H7 (cell line): ENCODE results near the gene TOR1A. TPM values are rescaled to one million over a fixed set of nuclear protein-coding genes. Genes with fewer than 3 reads are reported as not detected.

Experiments used
- DNase-seq: peaks from one replicate; pipeline ENCODE4 v3.0.0; 2012
- H3K27me3 ChIP-seq: 2 replicates; pipeline ENCODE4 v1.6.0; 2011; ENCODE audit warnings: mild to moderate bottlenecking, low read length; ENCODE audit not compliant: control insufficient read depth, insufficient read depth
- H3K36me3 ChIP-seq: replicated peaks from 2 replicates; pipeline ENCODE4 v1.5.1; 2011; ENCODE audit warnings: low read length; ENCODE audit not compliant: control insufficient read depth, insufficient read depth
- H3K4me3 ChIP-seq: 2 replicates; pipeline ENCODE4 v1.5.1; 2011; ENCODE audit warnings: low read depth, mild to moderate bottlenecking, control low read depth, low read length, moderate library complexity; ENCODE audit not compliant: insufficient read depth
- total RNA-seq: library from RNA; depleted of rRNA; stranded (reverse); fragments of >200 nt; shearing (Covaris generic); gene quantifications from 2 replicates; pipeline ENCODE4 v1.2.3, GENCODE V29; 2014; rRNA removed

Gene TOR1A
- 22.9 and 27.1 TPM in 2 replicates for total RNA-seq

DNA sequence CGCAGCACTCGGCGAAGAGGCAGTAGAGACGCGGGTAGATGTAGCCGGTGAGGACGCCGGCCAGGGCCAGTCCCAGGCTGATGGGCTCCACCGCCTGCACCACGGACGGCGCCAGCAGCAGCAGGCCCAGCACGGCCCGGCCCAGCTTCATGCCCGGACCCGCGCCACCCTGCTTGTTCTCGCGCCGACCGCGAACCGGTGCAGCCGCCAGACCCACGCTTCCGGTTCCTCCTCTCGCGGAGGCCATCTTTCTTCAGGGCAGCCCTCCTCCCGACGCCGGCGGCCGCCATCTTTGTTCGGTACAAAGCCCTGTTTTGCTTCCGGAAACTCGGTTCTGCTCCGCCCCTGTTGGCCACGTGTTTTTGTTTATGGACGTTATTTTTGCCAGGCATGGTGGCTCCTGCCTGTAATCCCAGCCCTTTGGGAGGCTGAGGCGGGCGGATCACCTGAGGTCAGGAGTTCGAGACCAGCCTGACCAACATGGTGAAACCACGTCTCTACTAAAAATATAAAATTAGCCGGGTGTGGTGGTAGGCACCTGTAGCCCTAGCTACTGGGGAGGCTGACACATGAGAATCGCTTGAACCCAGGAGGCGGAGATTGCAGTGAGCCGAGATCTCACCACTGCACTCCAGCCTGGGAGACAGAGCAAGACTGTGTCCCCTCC is at the start of gene TOR1A:
TOR1A (minus strand) TSS at position 202 of the 667 bp plus-strand sequence; CDS start at position 151, 51 bp downstream.
- peak; percentile 96 for DNase-seq
- no peaks in the 10 kb centered on the region for H3K27me3 ChIP-seq

DNA sequence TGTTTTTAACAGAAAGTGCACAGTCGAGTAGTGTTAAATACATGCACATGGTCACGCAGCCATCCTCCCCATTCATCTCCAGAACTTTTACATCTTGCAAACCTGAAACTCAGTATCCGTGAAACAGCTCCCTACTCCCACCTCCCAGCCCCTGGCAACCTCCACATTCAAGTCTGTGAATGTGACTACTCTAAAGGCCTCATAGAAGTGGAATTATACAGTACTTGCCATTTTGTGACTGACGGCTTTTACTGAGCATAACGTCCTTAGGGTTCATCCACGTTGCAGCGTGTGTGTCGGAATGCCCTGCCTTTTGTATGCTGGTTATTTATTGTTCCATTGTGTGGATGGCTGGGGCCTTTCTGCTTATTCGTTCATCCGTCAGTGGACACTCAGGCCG is 47.1 kb upstream of the TOR1A start:
- no peak for DNase-seq

More for the DNA sequence above, at the start of gene TOR1A:
- H3K4me3 ChIP-seq, result peak within 1 kb of the TSS; percentile 95
- peaks cover 25% of the 10 kb centered on the region for H3K36me3 ChIP-seq

GRCh38 chr9:129869585-129870501 is 45.9 kb upstream of the TOR1A start:
- H3K27me3 ChIP-seq, result no peaks in the 10 kb centered on the region
- DNase-seq, result no peak
- H3K4me3 ChIP-seq, result no peak overlapping the region
- H3K36me3 ChIP-seq, result no peaks in the 10 kb centered on the region; the same call in 1 of the 2 replicates

More for the DNA sequence above, 47.1 kb upstream of the TOR1A start:
- no peak overlapping the region for H3K4me3 ChIP-seq
- no peaks in the 10 kb centered on the region; the same call in 1 of the 2 replicates for H3K36me3 ChIP-seq
- H3K27me3 ChIP-seq, result no peaks in the 10 kb centered on the region

- no peak overlapping the region for H3K4me3 ChIP-seq
- no peak for DNase-seq
These were observed 45.0 kb upstream of the TOR1A start for GRCh38 chr9:129868872-129869486.

GRCh38 chr9:129868023-129868871 is 44.3 kb upstream of the TOR1A start:
- Histone ChIP-seq H3K4me3 (no peak overlapping the region), H3K27me3 (no peaks in the 10 kb centered on the region), H3K36me3 (no peaks in the 10 kb centered on the region; the same call in 1 of the 2 replicates)
- DNase-seq, result no peak

More at GRCh38 chr9:129868872-129869486, 45.0 kb upstream of the TOR1A start:
- Histone ChIP-seq H3K36me3 (no peaks in the 10 kb centered on the region; the same call in 1 of the 2 replicates), H3K27me3 (no peaks in the 10 kb centered on the region)

DNA sequence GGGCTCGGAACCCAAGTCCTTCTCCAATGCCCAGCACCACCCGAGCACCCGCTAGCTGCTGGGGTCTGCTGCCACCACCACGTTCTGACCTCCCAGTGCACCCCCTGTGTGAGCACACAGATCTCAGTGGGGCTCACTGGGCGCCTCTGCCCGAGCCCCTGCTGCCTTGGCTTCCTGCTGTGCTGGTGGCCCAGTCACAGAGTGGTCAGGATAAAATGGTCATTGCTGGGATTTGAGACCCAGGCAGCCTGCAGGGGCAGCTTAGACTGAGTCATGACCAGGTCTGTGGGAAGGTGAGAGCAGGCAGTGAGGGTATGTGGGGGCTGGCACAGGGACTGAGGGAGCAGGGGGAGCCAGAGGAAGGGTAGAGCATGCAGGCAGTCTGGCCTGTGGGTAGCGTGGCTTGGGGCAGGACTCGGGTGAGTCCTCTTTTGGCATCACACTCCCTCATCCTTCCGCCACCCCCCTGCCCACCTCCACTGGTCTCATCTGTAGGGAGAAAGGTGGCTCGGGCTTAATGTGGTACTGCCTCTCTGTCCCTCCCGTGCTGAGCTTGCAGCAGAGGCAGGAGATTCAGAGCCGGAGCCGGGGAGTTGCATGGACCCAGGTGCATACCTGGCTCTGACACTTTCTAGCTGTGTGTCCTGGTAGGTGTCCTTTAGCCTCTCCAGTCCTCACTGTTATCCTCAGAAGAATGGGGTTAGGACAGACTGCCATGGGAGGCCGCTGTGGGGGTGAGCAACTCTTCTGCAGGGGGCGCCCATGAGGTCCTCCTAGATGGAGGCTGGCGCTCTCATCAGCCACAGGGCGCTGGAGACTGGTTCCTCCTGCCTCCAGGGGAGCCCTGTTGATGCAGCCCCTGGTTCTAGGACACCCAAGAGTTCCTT is 43.4 kb upstream of the TOR1A start:
- H3K36me3 ChIP-seq, result no peaks in the 10 kb centered on the region; the same call in 1 of the 2 replicates
- DNase-seq, result peak; percentile 81
- no peaks in the 10 kb centered on the region for H3K27me3 ChIP-seq
- H3K4me3 ChIP-seq, result no peak overlapping the region

GRCh38 chr9:129866394-129867135 is 42.6 kb upstream of the TOR1A start:
- H3K4me3 ChIP-seq, result no peak overlapping the region
- H3K36me3 ChIP-seq, result no peaks in the 10 kb centered on the region; the same call in 1 of the 2 replicates
- DNase-seq, result peak; percentile 30
- H3K27me3 ChIP-seq, result no peaks in the 10 kb centered on the region

- no peak overlapping the region for H3K4me3 ChIP-seq
- no peaks in the 10 kb centered on the region for H3K27me3 ChIP-seq
- H3K36me3 ChIP-seq, result no peaks in the 10 kb centered on the region; the same call in 1 of the 2 replicates
- DNase-seq, result no peak
These were observed 41.9 kb upstream of the TOR1A start for GRCh38 chr9:129865668-129866320.

DNA sequence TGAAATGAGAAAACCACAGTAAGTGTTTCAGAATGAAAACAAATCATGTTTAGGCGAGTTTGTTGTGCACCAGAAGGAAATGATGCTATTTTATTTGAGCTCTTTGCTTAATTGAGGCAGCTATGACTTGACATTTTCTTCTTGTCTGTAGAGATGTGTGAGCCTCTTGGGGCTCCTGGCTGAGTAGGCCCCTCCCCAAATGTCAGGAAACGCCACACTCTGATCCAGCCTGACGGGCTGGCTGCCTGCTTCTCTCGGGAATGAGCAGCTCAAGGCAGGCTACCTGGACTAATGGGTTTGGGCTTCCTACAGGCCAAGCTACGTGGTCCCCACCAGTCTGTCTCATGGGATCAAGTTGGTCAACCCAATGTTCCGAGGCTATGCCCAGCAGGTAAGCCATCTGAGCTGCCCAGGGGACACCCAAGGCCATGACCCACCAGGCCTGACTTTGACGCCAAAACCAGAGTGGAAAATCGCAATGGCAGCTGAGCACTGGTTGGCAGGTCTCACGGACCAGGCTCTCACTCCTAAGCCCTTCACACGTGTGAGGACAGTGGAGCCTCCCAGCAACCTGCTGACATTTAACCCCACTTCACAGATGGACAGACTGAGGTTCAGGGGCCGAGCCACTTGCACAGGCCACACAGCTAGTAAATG is 41.2 kb upstream of the TOR1A start:
- Histone ChIP-seq H3K36me3 (no peaks in the 10 kb centered on the region; the same call in 1 of the 2 replicates), H3K4me3 (no peak overlapping the region), H3K27me3 (no peaks in the 10 kb centered on the region)
- no peak for DNase-seq

GRCh38 chr9:129863059-129863690 is 39.2 kb upstream of the TOR1A start:
- no peaks in the 10 kb centered on the region for H3K27me3 ChIP-seq
- DNase-seq, result no peak
- H3K36me3 ChIP-seq, result peaks cover 4% of the 10 kb centered on the region
- H3K4me3 ChIP-seq, result no peak overlapping the region

GRCh38 chr9:129861447-129861827 is 37.5 kb upstream of the TOR1A start:
- no peaks in the 10 kb centered on the region for H3K27me3 ChIP-seq
- peaks cover 4% of the 10 kb centered on the region for H3K36me3 ChIP-seq
- H3K4me3 ChIP-seq, result no peak overlapping the region
- no peak for DNase-seq
